Ishikawa (cell line): ENCODE results near the gene ZNF799.

Source experiments
- CEBPB ChIP-seq: IDR thresholded peaks from 2 replicates; pipeline ENCODE4 v1.6.1; 2012
- CREB1 ChIP-seq: IDR thresholded peaks from 2 replicates; pipeline ENCODE4 v1.6.1; 2012; ENCODE audit warnings: low read depth
- EGR1 ChIP-seq: IDR thresholded peaks from 2 replicates; pipeline ENCODE4 v1.6.1; 2012
- EP300 ChIP-seq: IDR thresholded peaks from 2 replicates; pipeline ENCODE4 v1.6.1; 2012; ENCODE audit warnings: borderline replicate concordance
- FOXM1 ChIP-seq: IDR thresholded peaks from 2 replicates; pipeline ENCODE4 v1.6.1; 2012; ENCODE audit warnings: low read depth, borderline replicate concordance
- MAX ChIP-seq: IDR thresholded peaks from 2 replicates; pipeline ENCODE4 v1.6.1; 2012
- NFIC ChIP-seq: IDR thresholded peaks from 2 replicates; pipeline ENCODE4 v1.6.1; 2012
- RAD21 ChIP-seq: IDR thresholded peaks from 2 replicates; pipeline ENCODE4 v1.6.1; 2012; ENCODE audit warnings: low read depth
- REST ChIP-seq: IDR thresholded peaks from 2 replicates; pipeline ENCODE4 v1.6.1; 2012; ENCODE audit warnings: low read depth, mild to moderate bottlenecking
- TAF1 ChIP-seq: IDR thresholded peaks from 2 replicates; pipeline ENCODE4 v1.6.1; 2012; ENCODE audit warnings: low read depth, mild to moderate bottlenecking
- TCF12 ChIP-seq: IDR thresholded peaks from 2 replicates; pipeline ENCODE4 v1.6.1; 2012; ENCODE audit warnings: low read depth
- TEAD4 ChIP-seq: IDR thresholded peaks from 2 replicates; pipeline ENCODE4 v1.6.1; 2012
- USF1 ChIP-seq: IDR thresholded peaks from 2 replicates; pipeline ENCODE4 v1.6.1; 2012
- YY1 ChIP-seq: IDR thresholded peaks from 2 replicates; pipeline ENCODE4 v1.6.1; 2012; ENCODE audit warnings: low read depth
- ZBTB7A ChIP-seq: IDR thresholded peaks from 2 replicates; pipeline ENCODE4 v1.6.1; 2012; ENCODE audit warnings: low read depth

Gene ZNF799

GRCh38 chr19:12353375-12353774 lies 47.7 kb downstream of the ZNF799 start:
- TF ChIP-seq CREB1 (no peak), FOXM1 (no peak), USF1 (no peak), TEAD4 (no peak), EP300 (no peak), YY1 (no peak), REST (no peak), CEBPB (no peak), MAX (no peak), NFIC (no peak), RAD21 (no peak), ZBTB7A (no peak), TAF1 (no peak)

GRCh38 chr19:12350890-12351197 lies 50.2 kb downstream of the ZNF799 start:
- TF ChIP-seq REST (no peak), MAX (no peak), FOXM1 (no peak), TAF1 (no peak), RAD21 (no peak), TCF12 (no peak), EGR1 (no peak), USF1 (no peak), TEAD4 (no peak), EP300 (no peak), YY1 (no peak), CREB1 (no peak)

GRCh38 chr19:12350185-12350889 lies 50.7 kb downstream of the ZNF799 start:
- TF ChIP-seq USF1 (no peak), RAD21 (no peak), CREB1 (no peak), CEBPB (no peak)

- TF ChIP-seq USF1 (no peak), CEBPB (no peak), TAF1 (no peak), NFIC (no peak), EGR1 (no peak), TEAD4 (no peak), CREB1 (no peak), MAX (no peak), EP300 (no peak), REST (no peak), ZBTB7A (no peak), TCF12 (no peak), FOXM1 (no peak), RAD21 (no peak), YY1 (no peak)
Observed at GRCh38 chr19:12346896-12347295, 54.2 kb downstream of the ZNF799 start.
